HG03521 (cell line): ENCODE results near the gene TSPAN13.

Source experiments
- ATAC-seq: cut with Tn5 transposase; IDR thresholded peaks from one replicate; pipeline ENCODE4 v1.9.1; 2021; ENCODE audit warnings: mild to moderate bottlenecking, moderate library complexity; ENCODE audit not compliant: unreplicated experiment

Gene TSPAN13

GRCh38 chr7:16810573-16810972 is 57.0 kb downstream of the TSPAN13 start:
- ATAC-seq, result no peak

DNA sequence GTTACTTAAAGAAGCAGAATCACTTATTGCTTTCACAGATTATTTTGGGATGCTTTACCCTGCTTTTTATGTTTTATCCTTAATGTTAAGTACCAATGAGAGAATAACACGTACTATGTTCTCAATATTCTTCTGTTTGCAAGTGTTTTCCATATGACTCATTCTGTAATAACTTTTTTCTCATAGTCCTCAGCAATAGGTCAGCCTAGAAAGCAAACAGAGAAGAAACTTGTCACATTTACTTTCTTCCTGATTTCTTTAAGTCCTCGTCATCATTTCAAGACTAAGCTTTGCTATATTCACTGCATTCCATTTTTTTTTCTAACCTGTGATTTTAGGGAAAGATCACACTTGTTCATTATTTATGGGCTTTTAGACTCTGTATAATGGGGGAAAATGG is 58.0 kb downstream of the TSPAN13 start:
- no peak for ATAC-seq

- ATAC-seq, result no peak
Measured at GRCh38 chr7:16812542-16813231, 59.1 kb downstream of the TSPAN13 start.

- no peak for ATAC-seq
Measured at GRCh38 chr7:16813232-16813616, 59.7 kb downstream of the TSPAN13 start.

GRCh38 chr7:16815001-16815400 is 61.4 kb downstream of the TSPAN13 start:
- no peak for ATAC-seq

DNA sequence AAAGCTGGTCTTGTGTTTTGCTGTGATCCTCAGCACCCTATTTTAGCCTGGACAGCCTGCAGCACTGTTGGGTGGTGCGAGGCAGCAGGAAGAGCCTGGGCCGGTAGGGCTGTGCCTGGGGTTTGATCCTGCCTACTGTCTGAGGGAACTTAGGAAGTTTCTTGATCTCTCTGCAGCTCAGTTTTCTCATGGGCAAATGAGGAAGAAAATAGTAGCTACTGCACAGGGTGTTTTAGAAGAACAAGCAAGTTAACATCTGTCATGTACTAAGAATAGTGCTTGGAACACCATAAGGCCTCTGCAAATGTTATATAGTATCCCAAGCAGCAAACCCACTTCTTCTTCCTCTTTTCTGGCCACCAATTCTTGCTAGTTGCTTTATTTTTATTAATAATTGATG is 63.3 kb downstream of the TSPAN13 start:
- ATAC-seq, result no peak

DNA sequence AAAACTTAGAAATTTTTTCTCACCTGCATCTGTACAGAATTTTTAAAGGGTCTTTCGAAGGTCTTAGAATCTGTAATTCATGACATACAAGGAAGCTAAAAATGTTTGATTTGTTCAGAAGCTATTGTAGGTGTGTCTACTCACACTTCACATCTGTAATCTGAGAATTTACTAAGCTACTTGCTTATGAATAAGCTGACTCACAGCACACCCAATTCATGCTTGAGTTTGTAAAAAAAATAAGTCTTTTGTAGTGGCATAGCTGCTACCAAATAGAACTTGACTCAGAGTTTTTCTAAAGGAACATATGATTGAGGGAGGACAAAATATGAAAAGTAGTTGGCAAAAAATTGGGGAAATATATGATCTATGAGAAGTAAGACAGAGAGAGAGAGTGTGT is 64.0 kb downstream of the TSPAN13 start:
- no peak for ATAC-seq

DNA sequence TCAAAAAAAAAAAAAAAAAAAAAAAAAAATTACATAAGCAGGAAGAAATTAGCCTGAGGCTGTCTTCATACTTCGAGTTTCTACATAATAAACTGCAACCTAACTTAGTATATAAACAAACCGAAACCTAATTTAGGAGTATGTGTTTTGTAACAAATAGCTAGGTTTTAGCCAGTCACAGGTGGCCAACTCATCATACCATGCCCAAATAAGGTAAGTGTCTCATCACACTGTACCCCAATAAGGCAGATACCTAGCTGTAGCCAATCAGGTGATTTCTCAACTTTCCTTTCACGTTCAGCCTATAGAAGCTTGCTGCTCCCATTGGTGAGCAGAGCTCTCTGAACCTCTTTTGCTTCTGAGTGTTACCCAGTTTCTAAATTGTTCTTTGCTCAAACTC is 65.2 kb downstream of the TSPAN13 start:
- no peak for ATAC-seq

- no peak for ATAC-seq
Measured at GRCh38 chr7:16822029-16822428, 68.5 kb downstream of the TSPAN13 start.

- no peak for ATAC-seq
Measured at GRCh38 chr7:16826060-16826459, 72.5 kb downstream of the TSPAN13 start.

DNA sequence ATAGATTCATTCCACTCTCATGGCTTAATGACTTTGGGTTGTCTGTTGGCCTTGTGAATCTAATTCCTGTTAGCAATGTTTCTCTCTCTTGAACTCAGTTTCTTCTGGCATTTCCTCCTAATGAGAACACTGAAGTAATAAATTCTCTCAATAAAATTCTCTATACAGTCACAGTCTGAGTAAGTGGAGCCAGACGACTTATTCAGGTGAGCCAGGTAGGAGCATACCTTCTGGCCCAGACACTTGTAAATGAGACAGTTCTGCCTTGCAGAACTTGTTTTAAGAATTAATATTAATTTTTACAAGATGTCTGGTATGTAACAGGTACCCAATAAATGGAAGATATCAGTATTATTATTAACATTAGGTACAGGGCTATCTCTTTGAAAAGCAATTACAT is 79.8 kb downstream of the TSPAN13 start:
- ATAC-seq, result no peak
